ENCODE measurements around the gene CACNA1C. TPM values are rescaled to one million over a fixed set of nuclear protein-coding genes. Genes with fewer than 3 reads are reported as not detected.

CACNA1C gene
- total RNA-seq, 4 donors from 2014 or later: 1.4 to 3.7 (median 2.2) TPM

DNA sequence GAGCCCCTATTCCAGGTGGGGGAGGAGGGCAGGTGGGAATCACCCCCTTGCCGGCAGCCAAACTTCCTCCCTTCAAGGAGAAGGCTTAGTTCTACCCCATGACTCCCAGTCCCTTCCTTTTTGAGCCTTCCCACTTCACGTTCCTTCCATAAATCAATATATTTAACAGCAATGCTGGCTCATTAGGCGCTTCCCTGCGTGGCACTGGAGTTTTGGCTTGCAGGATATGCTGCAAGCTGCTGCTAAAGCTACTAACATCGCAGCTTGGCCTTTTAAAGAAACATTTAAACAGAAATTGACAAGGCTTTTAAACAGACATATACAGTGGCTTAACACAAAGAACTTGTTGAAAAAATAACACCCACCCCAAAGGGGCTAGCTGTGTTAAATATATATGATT, 434.0 kb downstream of the CACNA1C start:
- H3K27me3 ChIP-seq: no peaks in the 10 kb centered on the region
- TF ChIP-seq CTCF (IDR thresholded peaks at IDR 0.05) (no peak), POLR2A (IDR thresholded peaks at IDR 0.05) (no peak), EP300 (IDR thresholded peaks at IDR 0.05) (no peak), POLR2AphosphoS5 (IDR thresholded peaks at IDR 0.05) (no peak)
- DNase-seq (ENCODE audit: low spot score in 2 of 2): no peak
- no peak overlapping the region for H3K27ac ChIP-seq
- H3K4me3 ChIP-seq: no peak overlapping the region
- WGBS: 78% methylated on average over 5 of the region's 5 CpGs
- H3K4me1 ChIP-seq: no peaks in the 10 kb centered on the region
- H3K36me3 ChIP-seq: no peaks in the 10 kb centered on the region
- H3K9me3 ChIP-seq: no peaks in the 10 kb centered on the region

DNA sequence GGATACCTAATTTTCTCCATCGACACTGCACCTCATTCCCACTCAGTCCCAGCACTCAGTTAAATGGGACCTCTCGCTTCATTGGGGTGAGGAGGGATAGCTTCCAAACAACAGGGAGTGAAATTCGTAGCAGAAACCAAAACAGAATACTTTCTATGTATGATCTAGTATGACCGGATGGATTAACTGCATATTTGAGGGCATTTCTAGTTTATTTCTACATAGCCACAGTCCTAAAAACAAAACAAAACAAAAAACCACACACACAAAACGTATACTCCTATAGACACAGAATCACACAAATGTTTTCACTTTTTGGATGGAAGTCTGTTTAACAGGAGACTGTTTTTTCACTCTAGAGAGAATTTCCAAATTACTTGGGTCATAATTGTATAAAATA, 434.5 kb downstream of the CACNA1C start:
- 89% methylated on average over 5 of the region's 5 CpGs for WGBS

GRCh38 chr12:2488131-2488530, 435.3 kb downstream of the CACNA1C start:
- DNase-seq (ENCODE audit: low spot score in 2 of 2): no peak
- Histone ChIP-seq H3K9me3 (no peaks in the 10 kb centered on the region), H3K27me3 (no peaks in the 10 kb centered on the region), H3K4me3 (no peak overlapping the region), H3K27ac (no peak overlapping the region), H3K4me1 (no peaks in the 10 kb centered on the region), H3K36me3 (no peaks in the 10 kb centered on the region)
- no peak for TF ChIP-seq POLR2A (IDR thresholded peaks at IDR 0.05)
- no peak for TF ChIP-seq EP300 (IDR thresholded peaks at IDR 0.05)
- TF ChIP-seq CTCF (IDR thresholded peaks at IDR 0.05): no peak
- no peak for TF ChIP-seq POLR2AphosphoS5 (IDR thresholded peaks at IDR 0.05)
- WGBS: 96% methylated on average over 10 of the region's 10 CpGs

More for the DNA sequence above, 434.5 kb downstream of the CACNA1C start:
- Histone ChIP-seq H3K27me3 (no peaks in the 10 kb centered on the region), H3K9me3 (no peaks in the 10 kb centered on the region), H3K4me1 (no peaks in the 10 kb centered on the region), H3K27ac (no peak overlapping the region), H3K4me3 (no peak overlapping the region), H3K36me3 (no peaks in the 10 kb centered on the region)
- no peak for DNase-seq (ENCODE audit: low spot score in 2 of 2)
- no peak for TF ChIP-seq CTCF (IDR thresholded peaks at IDR 0.05)
- no peak for TF ChIP-seq POLR2A (IDR thresholded peaks at IDR 0.05)
- TF ChIP-seq EP300 (IDR thresholded peaks at IDR 0.05): no peak
- TF ChIP-seq POLR2AphosphoS5 (IDR thresholded peaks at IDR 0.05): no peak

GRCh38 chr12:2488596-2488995, 435.8 kb downstream of the CACNA1C start:
- DNase-seq (ENCODE audit: low spot score in 2 of 2): no peak
- no peaks in the 10 kb centered on the region for H3K36me3 ChIP-seq
- TF ChIP-seq EP300 (IDR thresholded peaks at IDR 0.05) (no peak), CTCF (IDR thresholded peaks at IDR 0.05) (no peak), POLR2A (IDR thresholded peaks at IDR 0.05) (no peak), POLR2AphosphoS5 (IDR thresholded peaks at IDR 0.05) (no peak)
- no peak overlapping the region for H3K27ac ChIP-seq
- H3K4me1 ChIP-seq: peaks cover under 1% of the 10 kb centered on the region
- H3K4me3 ChIP-seq: no peak overlapping the region
- 97% methylated on average over 7 of the region's 7 CpGs for WGBS
- H3K27me3 ChIP-seq: no peaks in the 10 kb centered on the region
- H3K9me3 ChIP-seq: no peaks in the 10 kb centered on the region

- Histone ChIP-seq H3K4me3 (no peak overlapping the region), H3K4me1 (peaks cover 7% of the 10 kb centered on the region), H3K36me3 (no peaks in the 10 kb centered on the region), H3K9me3 (no peaks in the 10 kb centered on the region), H3K27ac (no peak overlapping the region), H3K27me3 (no peaks in the 10 kb centered on the region)
- DNase-seq (ENCODE audit: low spot score in 2 of 2): no peak
- no peak for TF ChIP-seq POLR2AphosphoS5 (IDR thresholded peaks at IDR 0.05)
- no peak for TF ChIP-seq CTCF (IDR thresholded peaks at IDR 0.05)
- no peak for TF ChIP-seq POLR2A (IDR thresholded peaks at IDR 0.05)
- TF ChIP-seq EP300 (IDR thresholded peaks at IDR 0.05): no peak
- 91% methylated on average over 9 of the region's 9 CpGs for WGBS
Measured at GRCh38 chr12:2489275-2489674, 436.5 kb downstream of the CACNA1C start.

Measured in suprapubic skin (tissue), 4 donors.